Activated T-cell treated with anti-CD3 and anti-CD28 coated beads, Interleukin-2, amount 50 U/mL, for 24 hours (primary cell): ENCODE results near the gene NTN3.
A peak's percentile ranks its signal among the peaks of the same experiment; 100 is the strongest.

Source experiments
- DNase-seq: peaks from one replicate; pipeline ENCODE4 v3.0.0-alpha.2; 2020
- H3K27ac Mint-ChIP-seq: 2 replicates; pipeline ENCODE4 v1.8.0; 2020; ENCODE audit warnings: mild to moderate bottlenecking, mixed read lengths
- H3K27me3 Mint-ChIP-seq: 2 replicates; pipeline ENCODE4 v1.8.0; 2020; ENCODE audit warnings: mixed read lengths
- H3K36me3 Mint-ChIP-seq: 2 replicates; pipeline ENCODE4 v1.8.0; 2020; ENCODE audit warnings: low read depth, mixed read lengths
- H3K4me1 Mint-ChIP-seq: 2 replicates; pipeline ENCODE4 v1.8.0; 2020; ENCODE audit warnings: low read depth, mixed read lengths
- H3K4me3 Mint-ChIP-seq: 2 replicates; pipeline ENCODE4 v1.8.0; 2020; ENCODE audit warnings: mild to moderate bottlenecking, moderate library complexity, mixed read lengths
- H3K9me3 Mint-ChIP-seq: 2 replicates; pipeline ENCODE4 v1.8.0; 2020; ENCODE audit warnings: mixed read lengths

The NTN3 gene

GRCh38 chr16:2486645-2487516 is 15.8 kb downstream of the NTN3 start:
- no peaks in the 10 kb centered on the region for H3K9me3 Mint-ChIP-seq
- DNase-seq = peak; percentile 76
- H3K4me3 Mint-ChIP-seq = peak overlapping the region; percentile 44
- H3K27ac Mint-ChIP-seq = peak overlapping the region; percentile 81
- peaks cover 21% of the 10 kb centered on the region for H3K4me1 Mint-ChIP-seq
- no peaks in the 10 kb centered on the region for H3K27me3 Mint-ChIP-seq
- peaks cover 5% of the 10 kb centered on the region for H3K36me3 Mint-ChIP-seq

GRCh38 chr16:2487517-2487842 is 16.4 kb downstream of the NTN3 start:
- Mint-ChIP-seq H3K27ac (peak overlapping the region; percentile 81), H3K4me1 (peaks cover 21% of the 10 kb centered on the region), H3K36me3 (peaks cover 5% of the 10 kb centered on the region), H3K27me3 (no peaks in the 10 kb centered on the region), H3K4me3 (peak overlapping the region; percentile 44), H3K9me3 (no peaks in the 10 kb centered on the region)
- DNase-seq = no peak

- H3K36me3 Mint-ChIP-seq = peaks cover 5% of the 10 kb centered on the region
- H3K4me3 Mint-ChIP-seq = no peak overlapping the region
- H3K27ac Mint-ChIP-seq = no peak overlapping the region
- no peak for DNase-seq
- H3K4me1 Mint-ChIP-seq = peaks cover 21% of the 10 kb centered on the region
- no peaks in the 10 kb centered on the region for H3K9me3 Mint-ChIP-seq
- H3K27me3 Mint-ChIP-seq = no peaks in the 10 kb centered on the region
These were observed 16.9 kb downstream of the NTN3 start for GRCh38 chr16:2487903-2488531.

GRCh38 chr16:2489581-2489980 is 18.5 kb downstream of the NTN3 start:
- Mint-ChIP-seq H3K9me3 (no peaks in the 10 kb centered on the region), H3K36me3 (peaks cover 5% of the 10 kb centered on the region), H3K4me3 (no peak overlapping the region), H3K27me3 (no peaks in the 10 kb centered on the region), H3K4me1 (peaks cover 21% of the 10 kb centered on the region), H3K27ac (no peak overlapping the region)
- DNase-seq = no peak

GRCh38 chr16:2490190-2491105 is 19.4 kb downstream of the NTN3 start:
- no peaks in the 10 kb centered on the region for H3K9me3 Mint-ChIP-seq
- H3K27me3 Mint-ChIP-seq = no peaks in the 10 kb centered on the region
- H3K36me3 Mint-ChIP-seq = peaks cover 5% of the 10 kb centered on the region
- peaks cover 21% of the 10 kb centered on the region for H3K4me1 Mint-ChIP-seq
- H3K4me3 Mint-ChIP-seq = no peak overlapping the region
- no peak for DNase-seq
- no peak overlapping the region for H3K27ac Mint-ChIP-seq

GRCh38 chr16:2492292-2492691 is 21.2 kb downstream of the NTN3 start:
- Mint-ChIP-seq H3K9me3 (no peaks in the 10 kb centered on the region), H3K4me3 (no peak overlapping the region), H3K27me3 (no peaks in the 10 kb centered on the region), H3K4me1 (peaks cover 8% of the 10 kb centered on the region), H3K36me3 (peaks cover 20% of the 10 kb centered on the region), H3K27ac (no peak overlapping the region)
- DNase-seq = no peak

GRCh38 chr16:2493605-2494004 is 22.5 kb downstream of the NTN3 start:
- Mint-ChIP-seq H3K4me3 (no peak overlapping the region), H3K27ac (no peak overlapping the region), H3K36me3 (peaks cover 33% of the 10 kb centered on the region), H3K27me3 (no peaks in the 10 kb centered on the region), H3K4me1 (no peaks in the 10 kb centered on the region), H3K9me3 (no peaks in the 10 kb centered on the region)
- DNase-seq = no peak

- no peak for DNase-seq
- Mint-ChIP-seq H3K4me1 (no peaks in the 10 kb centered on the region), H3K27ac (no peak overlapping the region), H3K9me3 (no peaks in the 10 kb centered on the region), H3K36me3 (peaks cover 34% of the 10 kb centered on the region), H3K4me3 (no peak overlapping the region), H3K27me3 (no peaks in the 10 kb centered on the region)
These were observed 23.5 kb downstream of the NTN3 start for GRCh38 chr16:2494616-2495015.

GRCh38 chr16:2495041-2495440 is 23.9 kb downstream of the NTN3 start:
- no peak overlapping the region for H3K27ac Mint-ChIP-seq
- no peaks in the 10 kb centered on the region for H3K4me1 Mint-ChIP-seq
- no peaks in the 10 kb centered on the region for H3K27me3 Mint-ChIP-seq
- DNase-seq = no peak
- peaks cover 34% of the 10 kb centered on the region for H3K36me3 Mint-ChIP-seq
- H3K4me3 Mint-ChIP-seq = no peak overlapping the region
- no peaks in the 10 kb centered on the region for H3K9me3 Mint-ChIP-seq

GRCh38 chr16:2496223-2497115 is 25.4 kb downstream of the NTN3 start:
- Mint-ChIP-seq H3K27me3 (no peaks in the 10 kb centered on the region), H3K4me1 (no peaks in the 10 kb centered on the region), H3K4me3 (no peak overlapping the region), H3K9me3 (no peaks in the 10 kb centered on the region), H3K27ac (peak overlapping the region; percentile 6), H3K36me3 (peaks cover 36% of the 10 kb centered on the region)
- DNase-seq = no peak

- Mint-ChIP-seq H3K27ac (no peak overlapping the region), H3K27me3 (no peaks in the 10 kb centered on the region), H3K4me1 (no peaks in the 10 kb centered on the region), H3K9me3 (no peaks in the 10 kb centered on the region), H3K36me3 (peaks cover 36% of the 10 kb centered on the region), H3K4me3 (no peak overlapping the region)
- no peak for DNase-seq
These were observed 26.1 kb downstream of the NTN3 start for GRCh38 chr16:2497116-2497630.

- Mint-ChIP-seq H3K4me1 (no peaks in the 10 kb centered on the region), H3K27ac (no peak overlapping the region), H3K9me3 (no peaks in the 10 kb centered on the region), H3K27me3 (no peaks in the 10 kb centered on the region), H3K36me3 (peaks cover 36% of the 10 kb centered on the region), H3K4me3 (no peak overlapping the region)
- no peak for DNase-seq
These were observed 26.8 kb downstream of the NTN3 start for GRCh38 chr16:2497695-2498484.

GRCh38 chr16:2498531-2499253 is 27.6 kb downstream of the NTN3 start:
- no peak overlapping the region for H3K27ac Mint-ChIP-seq

More at GRCh38 chr16:2498531-2499253, 27.6 kb downstream of the NTN3 start:
- Mint-ChIP-seq H3K27me3 (no peaks in the 10 kb centered on the region), H3K36me3 (peaks cover 36% of the 10 kb centered on the region), H3K9me3 (no peaks in the 10 kb centered on the region), H3K4me3 (no peak overlapping the region), H3K4me1 (no peaks in the 10 kb centered on the region)
- no peak for DNase-seq
